ENCODE measurements around the gene TLR3.
A peak's percentile ranks its signal among the peaks of the same experiment; 100 is the strongest.

Gene TLR3

GRCh38 chr4:186051096-186051495, 17.9 kb upstream of the TLR3 start:
- Histone ChIP-seq H2AFZ (ENCODE audit: low read length) (no peak overlapping the region), H3K4me3 (ENCODE audit: low read length) (no peak overlapping the region), H3K79me2 (ENCODE audit: low read length) (no peaks in the 10 kb centered on the region)

GRCh38 chr4:186058253-186058979, 10.5 kb upstream of the TLR3 start:
- H3K4me3 ChIP-seq (ENCODE audit: low read length), result no peak overlapping the region
- TF ChIP-seq CTCF (IDR thresholded peaks at IDR 0.05; ENCODE audit: low read length) (no peak), EZH2 (optimal IDR thresholded peaks at IDR 0.05; ENCODE audit: low read depth, low read length) (no peak), EZH2phosphoT487 (IDR thresholded peaks at IDR 0.05; ENCODE audit: low read length) (no peak)
- H3K9ac ChIP-seq (ENCODE audit: low read length), result no peak overlapping the region
- no peaks in the 10 kb centered on the region for H3K9me2 ChIP-seq (replicated peaks; ENCODE audit: insufficient read depth, low read length)
- 0 out of 2 replicates have a peak, but pooled peaks cover 3% of the 10 kb centered on the region for H3F3A ChIP-seq (ENCODE audit: insufficient read depth, low read length)
- H3K27me3 ChIP-seq (replicated peaks; ENCODE audit: insufficient read depth, low read length), result no peaks in the 10 kb centered on the region
- DNase-seq, result peak; percentile 81
- no peaks in the 10 kb centered on the region for H3K9me3 ChIP-seq (replicated peaks; ENCODE audit: insufficient read depth, low read length)
- H3K27ac ChIP-seq (ENCODE audit: low read length), result no peak overlapping the region
- H2AFZ ChIP-seq (ENCODE audit: low read length), result no peak overlapping the region
- peaks cover 30% of the 10 kb centered on the region for H3K4me1 ChIP-seq (ENCODE audit: low read length)
- no peaks in the 10 kb centered on the region for H3K36me3 ChIP-seq (replicated peaks; ENCODE audit: insufficient read depth, low read length)
- H3K79me2 ChIP-seq (ENCODE audit: low read length), result no peaks in the 10 kb centered on the region
- peak overlapping the region; percentile 45; the same call in 1 of the 2 replicates for H3K4me2 ChIP-seq (ENCODE audit: low read depth, low read length)
- H4K20me1 ChIP-seq (ENCODE audit: insufficient read depth, low read length), result no peaks in the 10 kb centered on the region

More at GRCh38 chr4:186051096-186051495, 17.9 kb upstream of the TLR3 start:
- Histone ChIP-seq H3K27ac (ENCODE audit: low read length) (no peak overlapping the region), H3K9me3 (replicated peaks; ENCODE audit: insufficient read depth, low read length) (no peaks in the 10 kb centered on the region), H3K27me3 (replicated peaks; ENCODE audit: insufficient read depth, low read length) (no peaks in the 10 kb centered on the region), H4K20me1 (ENCODE audit: insufficient read depth, low read length) (no peaks in the 10 kb centered on the region), H3K36me3 (replicated peaks; ENCODE audit: insufficient read depth, low read length) (no peaks in the 10 kb centered on the region), H3K9ac (ENCODE audit: low read length) (no peak overlapping the region), H3F3A (ENCODE audit: insufficient read depth, low read length) (no peaks in the 10 kb centered on the region), H3K4me2 (ENCODE audit: low read depth, low read length) (no peak overlapping the region), H3K4me1 (ENCODE audit: low read length) (no peaks in the 10 kb centered on the region), H3K9me2 (replicated peaks; ENCODE audit: insufficient read depth, low read length) (no peaks in the 10 kb centered on the region)
- TF ChIP-seq EZH2phosphoT487 (IDR thresholded peaks at IDR 0.05; ENCODE audit: low read length) (no peak), CTCF (IDR thresholded peaks at IDR 0.05; ENCODE audit: low read length) (no peak), EZH2 (optimal IDR thresholded peaks at IDR 0.05; ENCODE audit: low read depth, low read length) (no peak)
- DNase-seq, result no peak

GRCh38 chr4:186058980-186059316, 10.0 kb upstream of the TLR3 start:
- Histone ChIP-seq H2AFZ (ENCODE audit: low read length) (no peak overlapping the region), H3F3A (ENCODE audit: insufficient read depth, low read length) (0 out of 2 replicates have a peak, but pooled peaks cover 3% of the 10 kb centered on the region), H3K27me3 (replicated peaks; ENCODE audit: insufficient read depth, low read length) (no peaks in the 10 kb centered on the region), H3K9me2 (replicated peaks; ENCODE audit: insufficient read depth, low read length) (no peaks in the 10 kb centered on the region), H3K4me3 (ENCODE audit: low read length) (no peak overlapping the region), H3K27ac (ENCODE audit: low read length) (no peak overlapping the region), H4K20me1 (ENCODE audit: insufficient read depth, low read length) (no peaks in the 10 kb centered on the region), H3K79me2 (ENCODE audit: low read length) (no peaks in the 10 kb centered on the region), H3K4me2 (ENCODE audit: low read depth, low read length) (peak overlapping the region; percentile 45; the same call in 1 of the 2 replicates), H3K9me3 (replicated peaks; ENCODE audit: insufficient read depth, low read length) (no peaks in the 10 kb centered on the region), H3K4me1 (ENCODE audit: low read length) (peaks cover 30% of the 10 kb centered on the region), H3K9ac (ENCODE audit: low read length) (no peak overlapping the region), H3K36me3 (replicated peaks; ENCODE audit: insufficient read depth, low read length) (no peaks in the 10 kb centered on the region)
- TF ChIP-seq CTCF (IDR thresholded peaks at IDR 0.05; ENCODE audit: low read length) (no peak), EZH2phosphoT487 (IDR thresholded peaks at IDR 0.05; ENCODE audit: low read length) (no peak), EZH2 (optimal IDR thresholded peaks at IDR 0.05; ENCODE audit: low read depth, low read length) (no peak)
- DNase-seq, result no peak
